Skeletal muscle cell (primary cell): ENCODE measurements around the gene CCDC57.
A peak's percentile ranks its signal among the peaks of the same experiment; 100 is the strongest.

Experiments
- DNase-seq: peaks from one replicate; pipeline ENCODE4 v3.0.0-alpha.2; 2010; ENCODE audit warnings: low read depth
- H3K4me3 ChIP-seq: 2 replicates; pipeline ENCODE4 v1.5.1; 2011; ENCODE audit warnings: low read depth, mild to moderate bottlenecking, control low read depth, low read length, moderate library complexity

Gene CCDC57

GRCh38 chr17:82161216-82161615, 51.4 kb downstream of the CCDC57 start:
- H3K4me3 ChIP-seq: no peak overlapping the region
- DNase-seq: no peak

GRCh38 chr17:82160075-82160474, 52.6 kb downstream of the CCDC57 start:
- no peak overlapping the region for H3K4me3 ChIP-seq
- peak; percentile 3 for DNase-seq

GRCh38 chr17:82158825-82159224, 53.8 kb downstream of the CCDC57 start:
- H3K4me3 ChIP-seq: no peak overlapping the region
- DNase-seq: no peak

- no peak for DNase-seq
- no peak overlapping the region for H3K4me3 ChIP-seq
These were observed 55.3 kb downstream of the CCDC57 start for GRCh38 chr17:82157046-82158035.

- no peak overlapping the region for H3K4me3 ChIP-seq
- DNase-seq: no peak
These were observed 56.2 kb downstream of the CCDC57 start for GRCh38 chr17:82156284-82156925.

GRCh38 chr17:82155606-82156005, 57.0 kb downstream of the CCDC57 start:
- no peak overlapping the region for H3K4me3 ChIP-seq
- no peak for DNase-seq

- H3K4me3 ChIP-seq: no peak overlapping the region
- no peak for DNase-seq
These were observed 57.7 kb downstream of the CCDC57 start for GRCh38 chr17:82154881-82155331.

- no peak overlapping the region for H3K4me3 ChIP-seq
- DNase-seq: peak; percentile 9
These were observed 58.8 kb downstream of the CCDC57 start for GRCh38 chr17:82153745-82154375.

GRCh38 chr17:82153295-82153691, 59.3 kb downstream of the CCDC57 start:
- no peak overlapping the region for H3K4me3 ChIP-seq
- DNase-seq: no peak

GRCh38 chr17:82152556-82153294, 59.9 kb downstream of the CCDC57 start:
- no peak for DNase-seq
- H3K4me3 ChIP-seq: no peak overlapping the region

GRCh38 chr17:82152114-82152513, 60.5 kb downstream of the CCDC57 start:
- no peak overlapping the region for H3K4me3 ChIP-seq
- DNase-seq: no peak

- no peak overlapping the region for H3K4me3 ChIP-seq
- no peak for DNase-seq
These were observed 61.3 kb downstream of the CCDC57 start for GRCh38 chr17:82151106-82151957.

- H3K4me3 ChIP-seq: no peak overlapping the region
- no peak for DNase-seq
These were observed 63.1 kb downstream of the CCDC57 start for GRCh38 chr17:82149401-82150099.

GRCh38 chr17:82148997-82149396, 63.6 kb downstream of the CCDC57 start:
- no peak for DNase-seq
- no peak overlapping the region for H3K4me3 ChIP-seq

- DNase-seq: no peak
- H3K4me3 ChIP-seq: no peak overlapping the region
These were observed 64.6 kb downstream of the CCDC57 start for GRCh38 chr17:82148011-82148410.

GRCh38 chr17:82146663-82147654, 65.7 kb downstream of the CCDC57 start:
- no peak overlapping the region for H3K4me3 ChIP-seq
- DNase-seq: no peak
